GM19025 (cell line): ENCODE results near the gene KBTBD12.
"Not testable (repeated sequence)": the region's sequence is repeated elsewhere in the genome, so short reads cannot be mapped to it uniquely, and the experiment has no call there.

Experiments
- ATAC-seq: cut with Tn5 transposase; IDR thresholded peaks from one replicate; pipeline ENCODE4 v1.9.1; 2021; ENCODE audit warnings: mild to moderate bottlenecking, low read depth, moderate library complexity; ENCODE audit not compliant: unreplicated experiment

KBTBD12 gene

GRCh38 chr3:127902486-127902885 is 12.5 kb upstream of the KBTBD12 start:
- ATAC-seq = no peak

DNA sequence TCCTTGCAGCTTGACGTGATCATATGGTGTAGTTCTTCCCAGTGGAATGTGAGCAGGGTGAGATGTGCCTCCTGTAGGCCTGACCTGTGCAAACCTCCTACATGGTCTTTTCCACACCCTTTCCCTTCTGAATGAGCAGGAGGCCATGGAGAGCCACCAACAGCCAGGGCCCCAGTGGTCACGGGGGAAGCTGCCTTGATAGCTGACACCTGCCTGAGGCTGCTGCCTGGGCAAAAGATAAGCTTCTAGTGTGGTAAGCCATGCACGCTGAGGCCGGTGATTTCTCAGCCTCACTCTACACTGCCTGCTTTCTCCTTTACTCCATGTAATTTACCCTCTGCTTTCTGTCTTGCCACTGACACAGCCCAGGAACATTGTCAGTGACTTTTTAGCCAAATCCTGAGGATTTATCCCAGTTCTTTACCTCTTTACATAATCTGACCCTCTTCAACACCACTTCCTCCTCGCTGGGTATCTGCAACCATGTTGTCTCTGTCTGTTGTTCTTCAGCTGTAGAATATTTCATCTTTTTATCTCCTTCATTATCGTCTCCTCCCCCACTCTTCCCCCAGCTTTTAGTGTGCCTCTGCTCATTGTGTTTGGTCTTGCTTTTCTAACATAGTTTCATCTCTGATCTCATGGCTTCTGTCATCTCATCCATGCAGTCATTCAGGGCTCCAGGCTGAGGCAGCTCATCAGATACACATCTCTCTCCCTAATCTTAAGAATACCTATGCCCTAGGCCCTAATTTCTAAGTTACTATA is 11.2 kb upstream of the KBTBD12 start:
- no peak for ATAC-seq

DNA sequence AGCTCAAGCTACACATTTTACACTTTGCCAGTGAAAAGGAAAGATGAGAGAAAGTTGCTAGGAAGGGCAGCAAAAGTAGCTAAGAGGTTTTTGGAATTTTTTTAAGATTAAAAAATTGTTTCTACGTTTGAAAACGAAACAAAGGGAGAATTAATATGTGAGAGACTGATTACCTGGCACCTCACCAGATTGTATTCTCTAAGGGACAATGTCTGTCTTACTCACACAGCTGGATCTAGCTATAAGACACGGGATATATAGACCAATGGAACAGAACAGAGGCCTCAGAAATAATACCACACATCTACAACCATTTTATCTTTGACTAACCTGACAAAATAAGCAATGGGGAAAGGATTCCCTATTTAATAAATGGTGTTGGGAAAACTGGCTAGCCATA is 9.5 kb upstream of the KBTBD12 start:
- no peak for ATAC-seq

- not testable (repeated sequence) for ATAC-seq
These were observed 8.4 kb upstream of the KBTBD12 start for GRCh38 chr3:127906653-127907052.

- ATAC-seq = no peak
These were observed 6.8 kb upstream of the KBTBD12 start for GRCh38 chr3:127908202-127908601.

- no peak for ATAC-seq
These were observed 6.1 kb upstream of the KBTBD12 start for GRCh38 chr3:127908951-127909350.

DNA sequence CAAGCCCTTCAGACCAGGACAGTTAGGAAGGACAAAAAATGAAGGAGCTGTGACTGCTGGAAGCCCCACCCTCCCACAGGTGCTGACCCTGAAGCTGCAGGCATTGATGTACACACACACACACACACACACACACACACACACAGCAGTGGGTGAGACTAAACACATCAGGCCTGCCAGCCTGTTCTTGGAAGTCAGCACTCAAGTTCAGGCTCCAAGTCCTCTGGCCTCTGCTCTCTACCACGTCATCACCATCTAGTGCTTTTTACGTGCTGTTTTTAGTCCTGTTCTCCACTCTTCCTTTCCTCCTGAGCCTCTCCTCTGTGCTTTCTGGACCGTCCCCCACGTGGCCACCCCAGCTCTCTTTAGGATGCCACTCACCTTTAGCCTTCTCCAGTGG is 5.4 kb upstream of the KBTBD12 start:
- ATAC-seq = no peak

DNA sequence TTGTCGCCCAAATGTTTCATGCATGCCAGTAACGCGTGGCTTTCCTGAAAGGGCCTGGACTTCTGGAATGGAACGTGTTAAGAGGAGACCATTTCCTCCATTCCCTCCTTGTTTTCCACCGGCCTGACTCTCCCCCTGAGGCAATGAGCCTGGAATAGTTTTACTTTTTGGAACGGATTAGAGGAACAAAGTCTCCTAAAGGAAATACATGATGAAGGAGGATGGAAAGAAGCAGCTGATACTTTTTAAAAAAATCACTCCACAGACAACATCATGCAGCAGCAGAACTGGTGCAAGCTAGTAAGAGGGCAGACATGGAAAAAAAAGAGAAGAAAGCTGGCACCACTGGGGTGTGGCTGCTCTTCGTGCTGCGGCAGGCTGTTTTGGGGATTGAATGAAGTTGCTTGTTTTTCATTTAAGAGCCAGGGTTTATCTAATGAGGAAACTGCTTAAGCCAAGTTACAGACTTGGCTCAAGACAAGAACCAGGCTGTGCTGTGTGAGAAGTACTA is 3.6 kb upstream of the KBTBD12 start:
- ATAC-seq = no peak

DNA sequence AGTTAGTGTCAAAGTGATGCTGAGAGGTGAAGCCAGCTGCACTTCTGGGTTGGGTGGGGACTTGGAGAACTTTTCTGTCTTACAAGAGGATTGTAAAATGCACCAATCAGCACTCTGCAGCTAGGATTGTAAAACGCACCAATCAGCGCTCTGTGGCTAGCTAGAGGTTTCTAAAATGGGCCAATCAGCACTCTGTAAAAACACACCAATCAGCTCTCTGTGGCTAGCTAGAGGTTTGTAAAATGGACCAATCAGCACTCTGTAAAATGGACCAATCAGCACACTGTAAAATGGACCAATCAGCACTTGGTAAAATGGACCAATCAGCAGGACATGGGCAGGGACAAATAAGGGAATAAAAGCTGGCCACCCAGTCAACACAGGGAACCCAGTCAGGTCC is 1.2 kb upstream of the KBTBD12 start:
- ATAC-seq = not testable (repeated sequence)

DNA sequence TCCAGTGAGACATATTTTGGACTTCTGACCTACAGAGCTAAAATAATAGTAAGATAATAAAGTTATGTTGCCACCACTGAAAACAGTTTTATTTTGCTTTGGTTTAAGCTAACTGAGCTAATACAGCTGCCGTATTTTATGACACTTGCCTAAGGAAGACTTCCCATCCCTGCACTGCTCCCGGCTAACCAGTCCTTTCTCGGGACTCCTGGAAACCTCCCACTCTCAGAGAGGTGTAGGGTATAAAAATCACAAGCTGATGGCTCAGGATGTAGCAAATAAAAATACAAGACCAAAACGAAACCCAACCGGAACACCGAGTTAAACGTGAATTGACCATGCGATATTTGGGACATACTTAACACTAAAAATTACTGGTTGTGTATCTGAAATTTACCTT is 448 bp upstream of the KBTBD12 start:
- no peak for ATAC-seq

DNA sequence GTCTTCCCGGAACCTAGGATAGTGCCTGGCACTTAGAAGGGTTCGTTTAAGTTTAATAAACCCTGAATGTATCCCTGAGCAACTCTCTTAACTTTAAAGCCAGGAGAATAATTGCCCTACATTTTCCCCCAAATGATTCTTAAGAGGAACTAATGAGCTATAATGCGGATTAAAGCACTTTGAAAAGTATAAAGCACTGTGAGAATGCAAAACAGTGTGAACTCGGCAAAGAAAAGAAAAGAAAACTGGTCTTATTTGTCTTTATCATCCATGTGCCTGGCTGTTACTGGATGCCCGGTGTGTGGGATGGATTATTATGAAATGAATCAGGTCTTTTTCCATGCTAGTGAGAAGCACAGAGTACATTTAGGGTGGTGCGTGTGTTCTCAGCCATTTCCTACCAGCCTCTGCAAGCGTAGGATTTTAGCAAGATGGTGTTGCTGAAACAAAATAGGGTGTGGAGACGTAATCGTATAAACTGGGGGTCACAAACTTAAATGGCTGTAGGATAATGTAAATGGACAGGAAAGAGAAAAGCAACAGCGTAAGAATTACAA is 983 bp downstream of the KBTBD12 start:
- ATAC-seq = no peak

- no peak for ATAC-seq
These were observed 5.7 kb downstream of the KBTBD12 start for GRCh38 chr3:127920738-127921137.

- no peak for ATAC-seq
These were observed 8.6 kb downstream of the KBTBD12 start for GRCh38 chr3:127923611-127924010.

- no peak for ATAC-seq
These were observed 10.4 kb downstream of the KBTBD12 start for GRCh38 chr3:127925384-127925783.

GRCh38 chr3:127927829-127928604 is 13.0 kb downstream of the KBTBD12 start:
- no peak for ATAC-seq

GRCh38 chr3:127929818-127930413 is 14.9 kb downstream of the KBTBD12 start:
- ATAC-seq = no peak

DNA sequence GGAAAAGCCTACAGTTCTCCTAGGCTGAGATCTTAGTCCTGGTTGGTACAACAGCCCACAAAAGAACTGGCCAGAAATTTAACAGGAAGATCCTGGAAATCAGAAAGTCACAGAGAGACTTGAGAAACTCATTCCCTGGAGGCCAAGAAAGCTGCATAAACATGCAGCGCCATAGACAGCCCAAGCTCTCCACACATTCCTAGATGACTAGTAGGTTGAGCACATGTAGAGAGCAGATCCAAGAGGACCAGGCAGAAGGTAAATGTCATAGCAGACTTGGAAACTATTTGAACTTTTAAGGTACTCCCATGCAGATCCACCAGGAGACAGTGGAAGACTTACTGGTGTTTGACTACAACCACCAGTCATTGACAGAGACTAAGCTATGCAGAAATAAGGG is 18.4 kb downstream of the KBTBD12 start:
- no peak for ATAC-seq

GRCh38 chr3:127938800-127939199 is 23.8 kb downstream of the KBTBD12 start:
- no peak for ATAC-seq

DNA sequence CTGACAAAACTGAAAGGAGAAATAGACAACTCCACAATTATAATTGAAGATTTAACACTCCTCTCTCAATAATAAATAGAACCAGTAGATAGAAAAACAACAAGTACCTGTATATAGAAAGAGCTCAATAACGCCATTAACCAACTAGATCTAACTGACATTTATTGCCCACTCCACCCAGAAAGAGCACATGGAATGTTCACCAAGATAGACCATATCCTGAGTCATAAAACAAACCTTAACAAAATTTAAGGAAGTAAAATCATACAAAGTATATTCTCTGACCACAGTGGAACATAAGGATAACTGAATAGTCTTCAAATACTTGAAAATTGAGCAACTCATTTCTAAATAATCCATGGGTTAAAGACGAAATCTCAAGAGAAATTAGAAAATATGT is 25.1 kb downstream of the KBTBD12 start:
- ATAC-seq = no peak

GRCh38 chr3:127942613-127943012 is 27.6 kb downstream of the KBTBD12 start:
- ATAC-seq = no peak

GRCh38 chr3:127948211-127948610 is 33.2 kb downstream of the KBTBD12 start:
- no peak for ATAC-seq
